Keratinocyte (primary cell): Measurements from ENCODE around the gene CALML3. TPM values are rescaled to one million over a fixed set of nuclear protein-coding genes. Genes with fewer than 3 reads are reported as not detected.
A peak's percentile ranks its signal among the peaks of the same experiment; 100 is the strongest.

Source experiments
- DNase-seq: peaks from one replicate; pipeline ENCODE4 v3.0.0-alpha.2; 2011; ENCODE audit warnings: low read depth, missing footprints, low spot score
- FAIRE-seq: peaks from 2 replicates; lab custom pipeline; 2011; peaks lifted over from hg19 to GRCh38; lab: Jason Lieb, UNC
- H2AFZ ChIP-seq: 2 replicates; pipeline ENCODE4 v1.6.0; 2012; ENCODE audit warnings: low read length, control low read depth, inconsistent platforms; ENCODE audit not compliant: control insufficient read depth
- H3K27ac ChIP-seq: 2 replicates; pipeline ENCODE4 v1.5.1; 2011; ENCODE audit warnings: low read length; ENCODE audit not compliant: control insufficient read depth, insufficient read depth
- H3K27me3 ChIP-seq: 3 replicates; pipeline ENCODE4 v1.6.0; 2011; ENCODE audit warnings: low read length; ENCODE audit not compliant: control insufficient read depth, insufficient read depth; ENCODE audit errors: extremely low read depth
- H3K36me3 ChIP-seq, 2 experiments: 2 replicates in 1 of 2; 3 replicates in 1 of 2; pipeline ENCODE4 v1.5.1; 2011; ENCODE audit warnings: low read length in 2 of 2, mild to moderate bottlenecking in 1 of 2; ENCODE audit not compliant: control insufficient read depth in 2 of 2, insufficient read depth in 2 of 2; ENCODE audit errors: extremely low read depth in 1 of 2
- H3K4me1 ChIP-seq: 3 replicates; pipeline ENCODE4 v1.5.1; 2011; ENCODE audit warnings: low read length; ENCODE audit not compliant: control insufficient read depth, insufficient read depth; ENCODE audit errors: extremely low read depth
- H3K4me2 ChIP-seq: 3 replicates; pipeline ENCODE4 v1.6.0; 2011; ENCODE audit warnings: low read depth, low read length; ENCODE audit not compliant: control insufficient read depth, insufficient read depth; ENCODE audit errors: extremely low read depth
- H3K4me3 ChIP-seq, 3 experiments: fragments of 200-600 bp in 1 of 3; sonication (generic) in 1 of 3; 2 replicates in 2 of 3; 3 replicates in 1 of 3; pipeline ENCODE4 v1.5.1; 2011 to 2016; ENCODE audit warnings: low read length in 3 of 3, mild to moderate bottlenecking in 3 of 3, control low read depth in 2 of 3, inconsistent platforms in 1 of 3, low read depth in 1 of 3, mixed read lengths in 1 of 3, mixed run types in 1 of 3, moderate library complexity in 1 of 3; ENCODE audit not compliant: control insufficient read depth in 2 of 3, insufficient read depth in 2 of 3; ENCODE audit errors: extremely low read depth in 1 of 3
- H3K79me2 ChIP-seq: 2 replicates; pipeline ENCODE4 v1.6.0; 2012; ENCODE audit warnings: low read length; ENCODE audit not compliant: control insufficient read depth, insufficient read depth
- H3K9ac ChIP-seq: 3 replicates; pipeline ENCODE4 v1.6.0; 2011; ENCODE audit warnings: low read length; ENCODE audit not compliant: control insufficient read depth, insufficient read depth; ENCODE audit errors: extremely low read depth
- H3K9me1 ChIP-seq: 3 replicates; pipeline ENCODE4 v1.6.0; 2011; ENCODE audit warnings: low read length; ENCODE audit not compliant: control insufficient read depth, insufficient read depth; ENCODE audit errors: extremely low read depth
- H3K9me3 ChIP-seq: 2 replicates; pipeline ENCODE4 v1.5.1; 2012; ENCODE audit warnings: low read depth, low read length; ENCODE audit not compliant: control insufficient read depth
- H4K20me1 ChIP-seq: 3 replicates; pipeline ENCODE4 v1.6.0; 2011; ENCODE audit warnings: low read length; ENCODE audit not compliant: control insufficient read depth, insufficient read depth; ENCODE audit errors: extremely low read depth
- EZH2 ChIP-seq: IDR thresholded peaks from one replicate; pipeline ENCODE4 v1.6.1; 2012; ENCODE audit warnings: inconsistent platforms, mild to moderate bottlenecking, low read length, moderate library complexity
- dilution Hi-C: fragments of 300-500 bp; cut with MboI; formaldehyde crosslinking; loops from one replicate; pipeline ENCODE4 v1.7.0; 2020; ENCODE audit warnings: low sequenced_read_pairs; ENCODE audit not compliant: extremely low pct_ligation_motif_present
- polyA plus RNA-seq, 5 experiments: library from polyadenylated mRNA; depleted of rRNA in 3 of 5; stranded (reverse) in 3 of 5; stranded (forward) in 1 of 5; unstranded in 1 of 5; fragments of >200 nt; gene quantifications; 1 replicate in 1 of 5; 2 replicates in 3 of 5; 3 replicates in 1 of 5; pipeline versions ENCODE4 v1.2.1 to v1.2.3, GENCODE V29; 2011 to 2012; ENCODE audit warnings: missing spikeins in 2 of 5, low read depth in 1 of 5, low replicate concordance in 1 of 5
- TF ChIP-seq, protein P1 (sequence below), 3 experiments: IDR thresholded peaks in 1 of 3; conservative IDR thresholded peaks in 1 of 3; optimal IDR thresholded peaks in 1 of 3; 2 replicates in 2 of 3; 3 replicates in 1 of 3; pipeline versions ENCODE3 to v1.5.1; 2011; ENCODE audit warnings: low read length in 3 of 3, mild to moderate bottlenecking in 3 of 3, moderate library complexity in 2 of 3, control low read depth in 1 of 3, inconsistent platforms in 1 of 3; ENCODE audit not compliant: insufficient read depth in 2 of 3; ENCODE audit errors: extremely low read depth in 1 of 3

CALML3 gene
- polyA plus RNA-seq, 1 donor (not counting 4 experiments of a cell fraction or from before 2014, with no cell fraction given), result 7.6 TPM

GRCh38 chr10:5564537-5565204, 39.9 kb downstream of the CALML3 start:
- peak overlapping the region; percentile 100 for H3K27ac ChIP-seq
- peak; percentile 72 for FAIRE-seq

GRCh38 chr10:5565205-5565545, 40.4 kb downstream of the CALML3 start:
- no peak for FAIRE-seq
- peak overlapping the region; percentile 37 for H3K4me2 ChIP-seq
- H3K79me2 ChIP-seq, result no peaks in the 10 kb centered on the region

More at GRCh38 chr10:5564537-5565204, 39.9 kb downstream of the CALML3 start:
- H3K36me3 ChIP-seq, result no peaks in the 10 kb centered on the region
- dilution Hi-C loops, result no loop called here
- peak overlapping the region; percentile 64 for H2AFZ ChIP-seq
- peaks cover 56% of the 10 kb centered on the region for H3K4me1 ChIP-seq
- H3K9ac ChIP-seq, result peak overlapping the region; percentile 91
- H3K9me3 ChIP-seq, result no peaks in the 10 kb centered on the region
- peak overlapping the region; percentile 37 for H3K4me2 ChIP-seq
- peaks cover 4% of the 10 kb centered on the region for H3K9me1 ChIP-seq
- no peaks in the 10 kb centered on the region for H3K27me3 ChIP-seq
- DNase-seq, result no peak
- H4K20me1 ChIP-seq, result no peaks in the 10 kb centered on the region
- H3K79me2 ChIP-seq, result no peaks in the 10 kb centered on the region
- no peak overlapping the region for H3K4me3 ChIP-seq
- no peak for TF ChIP-seq EZH2
- TF ChIP-seq, protein P1, sequence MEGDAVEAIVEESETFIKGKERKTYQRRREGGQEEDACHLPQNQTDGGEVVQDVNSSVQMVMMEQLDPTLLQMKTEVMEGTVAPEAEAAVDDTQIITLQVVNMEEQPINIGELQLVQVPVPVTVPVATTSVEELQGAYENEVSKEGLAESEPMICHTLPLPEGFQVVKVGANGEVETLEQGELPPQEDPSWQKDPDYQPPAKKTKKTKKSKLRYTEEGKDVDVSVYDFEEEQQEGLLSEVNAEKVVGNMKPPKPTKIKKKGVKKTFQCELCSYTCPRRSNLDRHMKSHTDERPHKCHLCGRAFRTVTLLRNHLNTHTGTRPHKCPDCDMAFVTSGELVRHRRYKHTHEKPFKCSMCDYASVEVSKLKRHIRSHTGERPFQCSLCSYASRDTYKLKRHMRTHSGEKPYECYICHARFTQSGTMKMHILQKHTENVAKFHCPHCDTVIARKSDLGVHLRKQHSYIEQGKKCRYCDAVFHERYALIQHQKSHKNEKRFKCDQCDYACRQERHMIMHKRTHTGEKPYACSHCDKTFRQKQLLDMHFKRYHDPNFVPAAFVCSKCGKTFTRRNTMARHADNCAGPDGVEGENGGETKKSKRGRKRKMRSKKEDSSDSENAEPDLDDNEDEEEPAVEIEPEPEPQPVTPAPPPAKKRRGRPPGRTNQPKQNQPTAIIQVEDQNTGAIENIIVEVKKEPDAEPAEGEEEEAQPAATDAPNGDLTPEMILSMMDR (optimal IDR thresholded peaks at IDR 0.05 in 1 of 3, IDR thresholded peaks at IDR 0.05 in 1 of 3, conservative IDR thresholded peaks at IDR 0.05 in 1 of 3; ENCODE audit: extremely low read depth in 1 of 3, insufficient read depth in 2 of 3, low read length in 3 of 3), result no peak

More at GRCh38 chr10:5565205-5565545, 40.4 kb downstream of the CALML3 start:
- TF ChIP-seq EZH2, result no peak
- TF ChIP-seq, protein P1 (optimal IDR thresholded peaks at IDR 0.05 in 1 of 3, IDR thresholded peaks at IDR 0.05 in 1 of 3, conservative IDR thresholded peaks at IDR 0.05 in 1 of 3; ENCODE audit: extremely low read depth in 1 of 3, insufficient read depth in 2 of 3, low read length in 3 of 3), result no peak
- Histone ChIP-seq H3K9ac (peak overlapping the region; percentile 91), H3K27me3 (no peaks in the 10 kb centered on the region), H3K9me1 (peaks cover 4% of the 10 kb centered on the region), H3K9me3 (no peaks in the 10 kb centered on the region), H3K4me3 (no peak overlapping the region), H3K27ac (peak overlapping the region; percentile 100), H3K4me1 (peaks cover 51% of the 10 kb centered on the region), H4K20me1 (no peaks in the 10 kb centered on the region), H3K36me3 (no peaks in the 10 kb centered on the region), H2AFZ (no peak overlapping the region)
- DNase-seq, result no peak
- dilution Hi-C loops, result no loop called here
